HepG2 (cell line): ENCODE data around the gene ARHGAP22. TPM values are rescaled to one million over a fixed set of nuclear protein-coding genes. Genes with fewer than 3 reads are reported as not detected.

Experiments
- ATAC-seq: fragments of 200-7000 bp; cut with Tn5 transposase; 3 replicates; pipeline ENCODE4 v1.9.1; 2020; ENCODE audit warnings: mild to moderate bottlenecking, moderate library complexity
- BruUV-seq: library from RNA; stranded (reverse); fragments of 400-500 nt; replicated peaks from 2 replicates; lab custom pipeline; 2021; lab: Mats Ljungman, UMichigan
- CTCF ChIA-PET: fragments of 300-600 bp; formaldehyde crosslinking; extraction: SDS; loops from one replicate; lab custom pipeline; 2021; ENCODE audit warnings: low total read pairs, inconsistent platforms, low intra/inter-chr PET ratio; lab: Yijun Ruan, JAX
- POLR2A ChIA-PET: fragments of 350-600 bp; sonication (Branson Sonifier 250); formaldehyde crosslinking; loops from one replicate; lab custom pipeline; 2020; ENCODE audit warnings: antibody characterized with exemption, inconsistent platforms; lab: Yijun Ruan, JAX
- DNase-seq: peaks from one replicate; pipeline ENCODE4 v3.0.0-alpha.2; 2015; ENCODE audit warnings: low spot score
- FAIRE-seq: peaks from 3 replicates; lab custom pipeline; 2011; peaks lifted over from hg19 to GRCh38; lab: Jason Lieb, UNC
- H2AFZ ChIP-seq: one replicate; pipeline ENCODE4 v1.6.1; 2011; ENCODE audit warnings: low read length, inconsistent platforms
- H3K27ac ChIP-seq: fragments of 300-600 bp; 3 replicates; pipeline ENCODE4 v1.8.0; 2011; ENCODE audit warnings: mixed run types, mild to moderate bottlenecking, mixed read lengths, low read length, inconsistent platforms; ENCODE audit not compliant: insufficient read depth; ENCODE audit errors: extremely low read length
- H3K27me3 ChIP-seq, 2 experiments: fragments of 200-600 bp in 1 of 2; 2 replicates in 1 of 2; 3 replicates in 1 of 2; pipeline versions ENCODE4 v1.6.0 to v1.8.0; 2011; ENCODE audit warnings: low read length in 2 of 2, mild to moderate bottlenecking in 2 of 2, moderate library complexity in 2 of 2, inconsistent platforms in 1 of 2; ENCODE audit not compliant: insufficient read depth in 2 of 2, control insufficient read depth in 1 of 2
- H3K36me3 ChIP-seq, 2 experiments: fragments of 200-600 bp in 1 of 2; replicated peaks in 1 of 2; 2 replicates in 1 of 2; 3 replicates in 1 of 2; pipeline versions ENCODE4 v1.5.1 to v1.8.0; 2011; ENCODE audit warnings: low read length in 2 of 2, inconsistent platforms in 1 of 2; ENCODE audit not compliant: insufficient read depth in 2 of 2, control insufficient read depth in 1 of 2
- H3K4me1 ChIP-seq: 2 replicates; pipeline ENCODE4 v1.5.1; 2012; ENCODE audit warnings: low read length, inconsistent platforms; ENCODE audit not compliant: insufficient read depth
- H3K4me2 ChIP-seq: 2 replicates; pipeline ENCODE4 v1.6.0; 2011; ENCODE audit warnings: low read depth, low read length, inconsistent platforms
- H3K4me3 ChIP-seq, 3 experiments: fragments of 200-600 bp in 1 of 3; sonication (generic), shearing (Covaris generic) in 1 of 3; replicated peaks in 1 of 3; 2 replicates each; pipeline ENCODE4 v1.5.1; 2011 to 2016; ENCODE audit warnings: low read length in 3 of 3, inconsistent platforms in 2 of 3, low read depth in 2 of 3, mild to moderate bottlenecking in 2 of 3, control low read depth in 1 of 3, mixed read lengths in 1 of 3; ENCODE audit not compliant: insufficient read depth in 1 of 3
- H3K79me2 ChIP-seq: one replicate; pipeline ENCODE4 v1.6.1; 2011; ENCODE audit warnings: low read length, inconsistent platforms; ENCODE audit not compliant: insufficient read depth
- H3K9ac ChIP-seq: 2 replicates; pipeline ENCODE4 v1.6.0; 2011; ENCODE audit warnings: mild to moderate bottlenecking, low read depth, low read length, inconsistent platforms; ENCODE audit not compliant: insufficient read depth
- H3K9me3 ChIP-seq: 2 replicates; pipeline ENCODE4 v1.5.1; 2012; ENCODE audit warnings: mild to moderate bottlenecking, low read length
- H4K20me1 ChIP-seq: 2 replicates; pipeline ENCODE4 v1.6.0; 2011; ENCODE audit warnings: inconsistent platforms, mild to moderate bottlenecking, low read length, moderate library complexity; ENCODE audit not compliant: insufficient read depth
- MAFK ChIP-seq, 2 experiments: IDR thresholded peaks in 1 of 2; conservative IDR thresholded peaks in 1 of 2; 2 replicates each; pipeline ENCODE4 v1.6.1; 2011; ENCODE audit warnings: improper control_type of control experiment in 2 of 2, low read length in 2 of 2
- RARG ChIP-seq: sonication (generic); formaldehyde crosslinking; IDR thresholded peaks from 2 replicates; pipeline ENCODE4 v1.4.0; 2020; ENCODE audit warnings: low read depth, mild to moderate bottlenecking, missing genetic modification reagents
- ZBTB42 ChIP-seq: sonication (generic); formaldehyde crosslinking; IDR thresholded peaks from 2 replicates; pipeline ENCODE4 v1.5.0; 2020; ENCODE audit warnings: mild to moderate bottlenecking, missing genetic modification reagents
- ZNF10 ChIP-seq: sonication (generic); formaldehyde crosslinking; IDR thresholded peaks from 2 replicates; pipeline ENCODE4 v1.4.0; 2020; ENCODE audit warnings: mild to moderate bottlenecking, low read depth, missing genetic modification reagents, borderline replicate concordance
- ZNF263 ChIP-seq: sonication (generic); formaldehyde crosslinking; IDR thresholded peaks from 2 replicates; pipeline ENCODE4 v1.4.0; 2020; ENCODE audit warnings: missing genetic modification reagents
- ZNF350 ChIP-seq: sonication (generic); formaldehyde crosslinking; IDR thresholded peaks from 2 replicates; pipeline ENCODE4 v1.4.0; 2020; ENCODE audit warnings: mild to moderate bottlenecking, low read depth, missing genetic modification reagents, borderline replicate concordance
- WGBS: methylation state at CpG from one replicate; pipeline ENCODE4 v1.1.6; 2017; ENCODE audit warnings: low lambda C conversion rate; 5-methylcytosine and 5-hydroxymethylcytosine counted together
- in situ Hi-C: cut with HindIII; loops from 2 replicates; pipeline ENCODE4 v1.10.0; 2017; ENCODE audit warnings: low pct_unique_long_range_greater_than_20kb; ENCODE audit not compliant: extremely low pct_ligation_motif_present
- intact Hi-C: fragments of 100-400 bp; cut with micrococcal nuclease; formaldehyde crosslinking; loops from one replicate; pipeline ENCODE4 v1.10.0; 2022; ENCODE audit not compliant: unreplicated experiment
- polyA plus RNA-seq, 8 experiments: library from polyadenylated mRNA; depleted of rRNA in 3 of 8; stranded (reverse) in 7 of 8; unstranded in 1 of 8; fragments of >200 nt; fragmentation: Illumina TruSeq in 4 of 8; extraction: Trizol in 4 of 8; gene quantifications; 2 replicates each; pipeline versions ENCODE4 v1.2.1 to v1.2.3, GENCODE V29; 2011 to 2016; ENCODE audit warnings: low read depth in 4 of 8, missing spikeins in 1 of 8, mixed read lengths in 1 of 8; ENCODE audit not compliant: insufficient read depth in 1 of 8
- total RNA-seq, 5 experiments: library from RNA; depleted of rRNA; stranded (reverse); fragments of >200 nt; fragmentation: Illumina TruSeq; extraction: Trizol; gene quantifications; 2 replicates each; pipeline ENCODE4 v1.2.3, GENCODE V29; 2016; ENCODE audit warnings: low read depth in 1 of 5
- TF ChIP-seq, protein P1 (sequence below): fragments of 450-650 bp; IDR thresholded peaks from 2 replicates; pipeline ENCODE4 v1.6.1; 2016
- TF ChIP-seq, protein P2 (sequence below): IDR thresholded peaks from 2 replicates; pipeline ENCODE4 v1.6.1; 2016; ENCODE audit warnings: missing compliant biosample characterization, missing genetic modification reagents, borderline replicate concordance
- TF ChIP-seq, protein P3 (sequence below): sonication (generic); formaldehyde crosslinking; IDR thresholded peaks from 2 replicates; pipeline ENCODE4 v1.4.0; 2020; ENCODE audit warnings: missing genetic modification reagents

The ARHGAP22 gene
- total and polyA plus RNA-seq, 2 of the 13 experiments (the other 11 are each of a cell fraction or from before 2014, with no cell fraction given), result 0.08 to 0.38 TPM

DNA sequence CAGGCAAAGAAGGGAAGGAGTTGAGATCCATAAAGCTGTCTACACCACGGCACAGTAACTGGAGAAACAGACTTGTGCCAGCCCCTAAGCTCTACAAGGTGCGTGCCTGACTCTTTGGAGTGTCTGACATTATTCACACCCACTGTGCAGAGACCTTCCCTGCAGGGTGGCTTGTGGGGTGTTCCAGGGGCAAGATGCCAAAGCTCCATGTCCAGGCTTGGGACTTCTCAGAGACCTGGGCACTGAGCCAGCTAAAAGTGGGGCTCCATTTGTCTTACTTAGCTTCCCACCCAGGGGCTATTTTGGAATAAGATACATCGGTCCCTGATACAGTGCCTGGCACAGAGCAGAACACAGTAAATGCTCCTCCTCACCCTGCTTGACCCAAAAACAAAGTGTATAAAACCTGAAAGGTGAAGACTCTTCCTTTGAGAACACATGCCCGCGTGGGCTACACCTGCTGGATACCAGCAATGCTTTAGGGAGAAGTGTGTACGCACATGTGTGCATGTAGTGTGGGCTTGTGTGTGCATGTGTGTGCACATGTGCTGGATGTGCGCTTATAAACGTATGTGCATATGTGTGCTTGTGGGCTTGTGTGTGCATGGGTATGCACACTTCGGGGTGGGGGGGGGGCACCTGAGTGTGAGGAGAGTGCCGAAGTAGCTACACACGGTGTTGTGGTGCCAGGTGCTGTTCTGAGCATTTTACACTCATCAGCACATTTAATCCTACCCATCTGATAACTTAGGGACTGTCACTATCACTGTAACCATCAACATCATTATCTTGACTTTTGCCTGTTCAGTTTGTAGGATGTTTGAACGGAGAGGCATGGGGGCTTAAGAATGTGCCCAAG lies 143.0 kb downstream of the ARHGAP22 start:
- no peak overlapping the region for H2AFZ ChIP-seq
- CTCF ChIA-PET, result no interaction called here
- no peaks in the 10 kb centered on the region for H3K9me3 ChIP-seq
- in situ Hi-C loops, result no loop called here
- no peak for DNase-seq
- H3K36me3 ChIP-seq, result no peaks in the 10 kb centered on the region
- no peaks in the 10 kb centered on the region for H4K20me1 ChIP-seq
- H3K27ac ChIP-seq, result no peak overlapping the region
- no peaks in the 10 kb centered on the region for H3K79me2 ChIP-seq
- TF ChIP-seq ZBTB42 (no peak), MAFK (conservative IDR thresholded peaks at IDR 0.05 in 1 of 2, IDR thresholded peaks at IDR 0.05 in 1 of 2; ENCODE audit: low read length in 2 of 2) (0 out of 4 replicates have a peak, but pooled peaks of 1 of the 2 experiments have one; percentile 28)
- TF ChIP-seq, protein P1, sequence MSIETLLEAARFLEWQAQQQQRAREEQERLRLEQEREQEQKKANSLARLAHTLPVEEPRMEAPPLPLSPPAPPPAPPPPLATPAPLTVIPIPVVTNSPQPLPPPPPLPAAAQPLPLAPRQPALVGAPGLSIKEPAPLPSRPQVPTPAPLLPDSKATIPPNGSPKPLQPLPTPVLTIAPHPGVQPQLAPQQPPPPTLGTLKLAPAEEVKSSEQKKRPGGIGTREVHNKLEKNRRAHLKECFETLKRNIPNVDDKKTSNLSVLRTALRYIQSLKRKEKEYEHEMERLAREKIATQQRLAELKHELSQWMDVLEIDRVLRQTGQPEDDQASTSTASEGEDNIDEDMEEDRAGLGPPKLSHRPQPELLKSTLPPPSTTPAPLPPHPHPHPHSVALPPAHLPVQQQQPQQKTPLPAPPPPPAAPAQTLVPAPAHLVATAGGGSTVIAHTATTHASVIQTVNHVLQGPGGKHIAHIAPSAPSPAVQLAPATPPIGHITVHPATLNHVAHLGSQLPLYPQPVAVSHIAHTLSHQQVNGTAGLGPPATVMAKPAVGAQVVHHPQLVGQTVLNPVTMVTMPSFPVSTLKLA, result peak; percentile 68
- TF ChIP-seq, all 625 proteins: peak for 2
- Histone ChIP-seq H3K4me2 (no peak overlapping the region), H3K4me3 (no peak overlapping the region), H3K27me3 (0 out of 5 replicates have a peak, but pooled peaks cover 0 to 2% of the 10 kb centered on the region in 2 experiments), H3K9ac (no peak overlapping the region), H3K4me1 (no peaks in the 10 kb centered on the region)
- 48% methylated on average over 9 of the region's 12 CpGs for WGBS
- FAIRE-seq, result no peak
- ATAC-seq, result no peak
- BruUV-seq, result no TSS peak
- POLR2A ChIA-PET, result interaction anchor here (1.0 kb wide), 1 partner anchor 10 kb away, joined by 3 read pairs; no protein-coding TSS in a partner anchor
- intact Hi-C loops, result no loop called here

DNA sequence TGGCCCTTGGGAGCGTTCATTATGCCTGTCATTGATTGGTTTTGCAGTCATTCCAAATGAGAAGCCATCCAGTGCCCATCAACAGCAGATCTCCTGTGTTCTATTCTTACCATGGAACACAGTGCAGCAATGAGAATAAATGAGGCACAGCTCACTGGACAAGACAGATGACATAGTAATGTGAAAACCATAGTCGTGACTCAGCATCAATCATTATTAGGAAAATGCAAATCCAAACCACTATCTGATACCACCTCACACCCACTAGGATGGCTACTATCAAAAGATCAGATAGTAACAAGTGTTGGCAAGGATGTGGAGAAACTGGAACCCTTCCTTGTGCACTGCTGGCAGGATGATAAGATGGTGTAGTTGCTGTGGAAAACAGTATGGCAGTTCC lies 144.7 kb downstream of the ARHGAP22 start:
- Histone ChIP-seq H3K27ac (no peak overlapping the region), H4K20me1 (no peaks in the 10 kb centered on the region), H2AFZ (no peak overlapping the region), H3K4me3 (no peak overlapping the region)
- no peak for DNase-seq
- intact Hi-C loops, result no loop called here
- CTCF ChIA-PET, result no interaction called here
- TF ChIP-seq, protein P2, sequence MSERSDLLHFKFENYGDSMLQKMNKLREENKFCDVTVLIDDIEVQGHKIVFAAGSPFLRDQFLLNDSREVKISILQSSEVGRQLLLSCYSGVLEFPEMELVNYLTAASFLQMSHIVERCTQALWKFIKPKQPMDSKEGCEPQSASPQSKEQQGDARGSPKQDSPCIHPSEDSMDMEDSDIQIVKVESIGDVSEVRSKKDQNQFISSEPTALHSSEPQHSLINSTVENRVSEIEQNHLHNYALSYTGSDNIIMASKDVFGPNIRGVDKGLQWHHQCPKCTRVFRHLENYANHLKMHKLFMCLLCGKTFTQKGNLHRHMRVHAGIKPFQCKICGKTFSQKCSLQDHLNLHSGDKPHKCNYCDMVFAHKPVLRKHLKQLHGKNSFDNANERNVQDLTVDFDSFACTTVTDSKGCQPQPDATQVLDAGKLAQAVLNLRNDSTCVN (CRISPR knock-in tag), result no peak
- no peak for TF ChIP-seq ZNF10 (CRISPR knock-in tag)
- TF ChIP-seq, protein P3, sequence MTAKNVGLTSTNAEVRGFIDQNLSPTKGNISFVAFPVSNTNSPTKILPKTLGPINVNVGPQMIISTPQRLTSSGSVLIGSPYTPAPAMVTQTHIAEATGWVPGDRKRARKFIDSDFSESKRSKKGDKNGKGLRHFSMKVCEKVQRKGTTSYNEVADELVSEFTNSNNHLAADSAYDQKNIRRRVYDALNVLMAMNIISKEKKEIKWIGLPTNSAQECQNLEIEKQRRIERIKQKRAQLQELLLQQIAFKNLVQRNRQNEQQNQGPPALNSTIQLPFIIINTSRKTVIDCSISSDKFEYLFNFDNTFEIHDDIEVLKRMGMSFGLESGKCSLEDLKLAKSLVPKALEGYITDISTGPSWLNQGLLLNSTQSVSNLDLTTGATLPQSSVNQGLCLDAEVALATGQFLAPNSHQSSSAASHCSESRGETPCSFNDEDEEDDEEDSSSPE, result no peak
- no peak for TF ChIP-seq ZNF350 (CRISPR knock-in tag)
- no peak for TF ChIP-seq ZNF263 (CRISPR knock-in tag)
- TF ChIP-seq RARG, result no peak
- TF ChIP-seq, all 625 proteins: peak for 0
- 25% methylated on average over 1 of the region's 2 CpGs for WGBS
- H3K4me1 ChIP-seq, result 0 out of 2 replicates have a peak, but pooled peaks cover 7% of the 10 kb centered on the region
- no peaks in the 10 kb centered on the region for H3K36me3 ChIP-seq
- H3K9me3 ChIP-seq, result no peaks in the 10 kb centered on the region
- H3K79me2 ChIP-seq, result no peaks in the 10 kb centered on the region
- no peak for FAIRE-seq
- in situ Hi-C loops, result no loop called here
- 0 out of 5 replicates have a peak, but pooled peaks cover 0 to 12% of the 10 kb centered on the region in 2 experiments for H3K27me3 ChIP-seq
- no TSS peak for BruUV-seq
- POLR2A ChIA-PET, result interaction anchor here (0.8 kb wide), 1 partner anchor 8 kb away, joined by 3 read pairs; no protein-coding TSS in a partner anchor
- H3K4me2 ChIP-seq, result no peak overlapping the region
- no peak overlapping the region for H3K9ac ChIP-seq
- ATAC-seq, result no peak
